ENCODE data around the gene EFNA5.

GRCh38 chr5:107388141-107388861, 282.4 kb downstream of the EFNA5 start:
- no peak for TF ChIP-seq CTCF (IDR thresholded peaks at IDR 0.05; ENCODE audit: low read length)
- TF ChIP-seq EZH2 (IDR thresholded peaks at IDR 0.05; ENCODE audit: borderline replicate concordance, low read length): no peak

Data from OCI-LY1 (cell line).